NB4 (cell line): ENCODE measurements around the gene NR4A2.

Experiments used
- DNase-seq: peaks from one replicate; pipeline ENCODE4 v3.0.0; 2010; ENCODE audit warnings: low read depth
- H3K4me3 ChIP-seq: one replicate; pipeline ENCODE4 v1.5.1; 2011; ENCODE audit warnings: mild to moderate bottlenecking, low read depth, low read length, moderate library complexity
- MYC ChIP-seq: IDR thresholded peaks from 2 replicates; pipeline ENCODE4 v1.6.1; 2011; ENCODE audit warnings: low read depth, low read length
- POLR2A ChIP-seq: IDR thresholded peaks from 2 replicates; pipeline ENCODE4 v1.6.1; 2011; ENCODE audit warnings: mild to moderate bottlenecking; ENCODE audit not compliant: insufficient read length; ENCODE audit errors: extremely low read depth
- TF ChIP-seq, protein P1 (sequence below): IDR thresholded peaks from 2 replicates; pipeline ENCODE4 v1.6.1; 2011; ENCODE audit warnings: low read depth, low read length
- TF ChIP-seq, protein P2 (sequence below): IDR thresholded peaks from one replicate; pipeline ENCODE4 v1.5.1; 2012; ENCODE audit warnings: low read depth, low read length

NR4A2 gene

DNA sequence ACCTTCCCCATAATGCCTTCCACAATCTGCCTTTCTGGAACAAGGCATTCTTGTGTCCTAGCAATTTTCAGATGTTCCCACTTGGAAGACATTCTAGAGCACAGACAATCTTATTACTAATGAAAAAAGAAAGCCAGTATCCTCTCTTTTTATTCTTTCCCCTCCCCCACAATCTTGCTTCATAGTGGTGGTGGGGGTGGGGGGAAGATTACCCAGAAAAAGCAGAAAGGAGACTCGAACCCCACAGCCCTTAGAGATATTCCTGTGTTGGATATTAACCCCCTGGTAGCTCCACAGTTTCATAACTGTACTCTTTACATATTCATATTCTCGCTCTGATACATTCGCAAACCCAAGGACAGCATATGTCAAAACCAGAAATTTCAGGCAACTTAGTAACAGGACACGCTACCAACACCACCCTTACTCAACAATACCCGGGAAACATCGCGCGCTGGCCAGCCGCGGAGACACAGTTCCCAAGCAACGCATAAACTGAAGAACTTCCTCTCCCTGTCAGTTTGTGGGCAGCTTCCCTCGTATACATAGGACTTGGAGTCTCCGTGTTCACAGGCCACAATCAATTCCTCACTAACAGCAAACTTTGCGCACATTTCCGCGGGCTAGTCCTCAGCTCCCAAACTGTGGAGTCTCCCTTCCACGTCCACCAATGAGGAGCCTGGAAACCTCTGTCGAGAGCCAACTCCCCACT, 793 bp downstream of the NR4A2 start:
- peak overlapping the region; percentile 70 for H3K4me3 ChIP-seq
- peak; percentile 88 for DNase-seq
- TF ChIP-seq, protein P1, sequence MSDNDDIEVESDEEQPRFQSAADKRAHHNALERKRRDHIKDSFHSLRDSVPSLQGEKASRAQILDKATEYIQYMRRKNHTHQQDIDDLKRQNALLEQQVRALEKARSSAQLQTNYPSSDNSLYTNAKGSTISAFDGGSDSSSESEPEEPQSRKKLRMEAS, result 0 out of 2 replicates have a peak, but pooled peaks have one; percentile 17
- no peak for TF ChIP-seq POLR2A

DNA sequence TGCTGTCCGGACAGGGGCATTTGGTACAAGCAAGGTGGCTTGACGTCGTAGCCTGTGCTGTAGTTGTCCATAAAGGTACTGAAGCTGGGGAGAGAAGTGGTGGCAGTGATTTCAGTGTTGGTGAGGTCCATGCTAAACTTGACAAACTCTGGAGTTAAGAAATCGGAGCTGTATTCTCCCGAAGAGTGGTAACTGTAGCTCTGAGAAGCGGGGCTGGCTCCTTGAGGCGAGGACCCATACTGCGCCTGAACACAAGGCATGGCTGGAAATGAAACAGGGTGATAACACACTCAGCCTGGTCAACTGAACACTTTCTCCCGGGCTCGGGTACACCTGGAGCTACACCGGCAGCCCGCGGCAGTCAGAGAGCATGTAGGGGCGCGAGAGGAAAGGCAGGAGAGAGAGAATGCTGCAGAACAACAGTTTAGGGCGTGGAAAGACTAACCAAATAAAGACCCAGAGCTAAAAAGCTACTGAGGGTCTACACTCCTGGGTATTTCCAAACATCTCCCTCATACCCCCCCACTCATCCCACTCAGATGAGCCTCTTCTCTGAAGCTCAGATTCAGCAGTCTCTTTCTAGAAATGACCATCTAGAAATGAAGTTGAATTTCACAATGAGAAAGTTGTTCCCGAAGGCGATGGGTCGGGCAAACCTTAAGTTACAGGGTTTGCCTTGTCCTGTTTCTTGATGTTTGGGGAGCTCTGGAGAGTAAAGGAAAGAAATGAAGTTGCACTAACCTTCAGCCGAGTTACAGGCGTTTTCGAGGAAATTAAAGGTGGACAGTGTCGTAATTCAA, 2.4 kb downstream of the NR4A2 start:
- TF ChIP-seq, protein P1, result no peak
- TF ChIP-seq POLR2A, result no peak
- TF ChIP-seq, protein P2, sequence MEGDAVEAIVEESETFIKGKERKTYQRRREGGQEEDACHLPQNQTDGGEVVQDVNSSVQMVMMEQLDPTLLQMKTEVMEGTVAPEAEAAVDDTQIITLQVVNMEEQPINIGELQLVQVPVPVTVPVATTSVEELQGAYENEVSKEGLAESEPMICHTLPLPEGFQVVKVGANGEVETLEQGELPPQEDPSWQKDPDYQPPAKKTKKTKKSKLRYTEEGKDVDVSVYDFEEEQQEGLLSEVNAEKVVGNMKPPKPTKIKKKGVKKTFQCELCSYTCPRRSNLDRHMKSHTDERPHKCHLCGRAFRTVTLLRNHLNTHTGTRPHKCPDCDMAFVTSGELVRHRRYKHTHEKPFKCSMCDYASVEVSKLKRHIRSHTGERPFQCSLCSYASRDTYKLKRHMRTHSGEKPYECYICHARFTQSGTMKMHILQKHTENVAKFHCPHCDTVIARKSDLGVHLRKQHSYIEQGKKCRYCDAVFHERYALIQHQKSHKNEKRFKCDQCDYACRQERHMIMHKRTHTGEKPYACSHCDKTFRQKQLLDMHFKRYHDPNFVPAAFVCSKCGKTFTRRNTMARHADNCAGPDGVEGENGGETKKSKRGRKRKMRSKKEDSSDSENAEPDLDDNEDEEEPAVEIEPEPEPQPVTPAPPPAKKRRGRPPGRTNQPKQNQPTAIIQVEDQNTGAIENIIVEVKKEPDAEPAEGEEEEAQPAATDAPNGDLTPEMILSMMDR, result no peak
- no peak for TF ChIP-seq MYC

DNA sequence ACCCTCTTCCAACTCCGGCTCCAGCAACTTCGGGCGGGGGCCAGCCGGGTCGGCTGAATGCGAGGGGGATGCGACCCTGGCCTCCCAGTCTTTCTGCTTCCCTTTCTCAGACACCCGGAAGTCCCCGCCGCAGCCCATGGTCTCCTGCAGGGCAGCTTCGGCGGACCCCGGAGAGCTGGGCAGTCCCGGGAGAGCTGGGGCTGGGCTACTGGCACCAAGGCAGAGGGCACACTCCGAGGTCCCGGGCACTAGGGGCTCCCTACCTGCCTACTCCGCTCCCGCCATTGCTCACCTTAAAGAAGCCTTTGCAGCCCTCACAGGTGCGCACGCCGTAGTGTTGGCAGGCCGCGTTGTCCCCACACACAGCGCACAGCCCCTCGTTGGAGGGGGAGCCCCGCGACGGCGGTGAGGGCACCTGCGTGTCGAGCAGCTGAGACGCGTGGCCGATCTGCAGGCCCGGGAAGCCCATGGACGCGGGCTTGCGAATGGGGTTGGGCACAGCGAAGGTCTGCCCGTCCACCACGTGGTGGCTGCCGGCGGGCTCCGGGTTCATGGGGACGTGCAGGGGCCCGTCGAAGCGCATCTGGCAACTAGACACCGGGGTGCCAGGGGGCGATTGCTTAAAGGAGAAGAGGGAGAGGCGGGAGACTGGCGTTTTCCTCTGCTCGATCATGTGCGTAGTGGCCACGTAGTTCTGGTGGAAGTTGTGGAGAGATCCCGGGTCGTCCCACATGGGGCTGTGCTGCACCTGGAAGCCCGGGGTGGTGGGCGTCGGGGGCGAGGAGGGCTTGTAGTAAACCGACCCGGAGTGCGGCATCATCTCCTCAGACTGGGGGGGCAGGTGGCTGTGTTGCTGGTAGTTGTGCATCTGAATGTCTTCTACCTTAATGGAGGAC, 3.2 kb downstream of the NR4A2 start:
- no peak for DNase-seq
- TF ChIP-seq, protein P2, result no peak
- TF ChIP-seq POLR2A (no peak), MYC (no peak)
- TF ChIP-seq, protein P1, result no peak
- H3K4me3 ChIP-seq, result no peak overlapping the region

More for the DNA sequence above, 2.4 kb downstream of the NR4A2 start:
- DNase-seq, result no peak
- H3K4me3 ChIP-seq, result no peak overlapping the region

DNA sequence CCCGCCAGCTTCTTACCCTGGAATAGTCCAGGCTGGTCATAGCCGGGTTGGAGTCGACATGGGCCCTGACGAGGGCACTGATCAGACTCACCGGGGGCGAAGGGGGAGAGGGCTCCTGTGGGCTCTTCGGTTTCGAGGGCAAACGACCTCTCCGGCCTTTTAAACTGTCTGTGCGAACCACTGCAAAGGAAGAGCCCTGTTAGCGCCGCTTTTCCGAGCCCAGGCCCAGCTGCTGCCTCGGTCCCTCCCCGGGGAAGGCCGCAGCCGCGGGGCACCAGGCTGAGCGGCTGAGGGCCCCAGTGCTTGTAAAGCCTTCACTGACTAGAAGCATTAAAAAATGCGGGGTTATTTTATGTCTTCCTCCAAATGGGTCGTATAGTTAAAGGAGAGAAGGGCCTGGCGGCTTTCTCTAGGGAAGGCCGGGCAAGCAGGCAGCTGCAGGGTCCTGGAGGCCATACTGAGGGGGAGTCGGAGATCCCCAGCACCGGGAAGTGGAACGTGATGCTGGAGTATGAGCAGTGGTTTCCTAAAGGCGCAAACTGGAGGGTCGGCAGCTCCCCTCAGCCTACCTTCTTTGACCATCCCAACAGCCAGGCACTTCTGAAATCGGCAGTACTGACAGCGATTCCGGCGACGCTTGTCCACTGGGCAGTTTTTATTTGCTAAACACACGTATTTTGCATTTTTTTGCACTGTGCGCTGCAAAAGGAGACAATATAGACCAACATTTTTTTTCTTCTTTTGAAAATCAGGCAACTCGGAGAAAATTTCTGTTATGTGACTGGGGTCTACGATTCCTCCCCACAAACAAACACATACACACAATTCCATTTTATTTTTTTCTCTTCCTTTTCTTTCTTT, 4.5 kb downstream of the NR4A2 start:
- TF ChIP-seq, protein P2, result no peak
- TF ChIP-seq MYC (no peak), POLR2A (no peak)
- TF ChIP-seq, protein P1, result no peak
- DNase-seq, result no peak
- no peak overlapping the region for H3K4me3 ChIP-seq

DNA sequence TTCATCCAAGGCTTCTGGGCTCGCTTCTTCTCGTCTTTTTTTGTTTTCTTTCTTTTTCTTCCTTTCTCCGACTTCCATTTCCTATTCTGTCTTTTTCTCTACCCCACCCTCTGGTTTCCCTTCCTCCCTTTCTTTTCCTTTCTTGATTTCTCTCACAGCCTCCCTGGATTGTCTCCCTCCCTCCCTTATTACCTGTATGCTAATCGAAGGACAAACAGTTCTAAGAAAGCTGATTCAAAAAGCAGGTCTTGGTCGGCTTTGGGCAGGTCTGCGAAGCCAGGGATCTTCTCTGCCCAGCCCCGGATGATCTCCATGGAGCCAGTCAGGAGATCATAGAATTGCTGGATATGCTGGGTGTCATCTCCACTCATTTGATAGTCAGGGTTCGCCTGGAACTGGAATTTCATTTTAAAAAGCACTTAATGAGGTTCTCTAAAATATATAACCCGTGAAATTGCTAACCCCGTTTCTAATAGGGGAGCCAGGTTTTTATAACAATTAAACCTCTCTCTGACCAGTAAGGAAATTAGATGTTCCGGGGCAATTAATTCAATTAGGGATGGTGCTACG, 5.9 kb downstream of the NR4A2 start:
- DNase-seq, result no peak
- no peak overlapping the region for H3K4me3 ChIP-seq
- TF ChIP-seq, protein P2, result no peak
- no peak for TF ChIP-seq MYC
- TF ChIP-seq POLR2A, result no peak
- TF ChIP-seq, protein P1, result no peak
